ENCODE results near the gene IL19.

IL19 gene

DNA sequence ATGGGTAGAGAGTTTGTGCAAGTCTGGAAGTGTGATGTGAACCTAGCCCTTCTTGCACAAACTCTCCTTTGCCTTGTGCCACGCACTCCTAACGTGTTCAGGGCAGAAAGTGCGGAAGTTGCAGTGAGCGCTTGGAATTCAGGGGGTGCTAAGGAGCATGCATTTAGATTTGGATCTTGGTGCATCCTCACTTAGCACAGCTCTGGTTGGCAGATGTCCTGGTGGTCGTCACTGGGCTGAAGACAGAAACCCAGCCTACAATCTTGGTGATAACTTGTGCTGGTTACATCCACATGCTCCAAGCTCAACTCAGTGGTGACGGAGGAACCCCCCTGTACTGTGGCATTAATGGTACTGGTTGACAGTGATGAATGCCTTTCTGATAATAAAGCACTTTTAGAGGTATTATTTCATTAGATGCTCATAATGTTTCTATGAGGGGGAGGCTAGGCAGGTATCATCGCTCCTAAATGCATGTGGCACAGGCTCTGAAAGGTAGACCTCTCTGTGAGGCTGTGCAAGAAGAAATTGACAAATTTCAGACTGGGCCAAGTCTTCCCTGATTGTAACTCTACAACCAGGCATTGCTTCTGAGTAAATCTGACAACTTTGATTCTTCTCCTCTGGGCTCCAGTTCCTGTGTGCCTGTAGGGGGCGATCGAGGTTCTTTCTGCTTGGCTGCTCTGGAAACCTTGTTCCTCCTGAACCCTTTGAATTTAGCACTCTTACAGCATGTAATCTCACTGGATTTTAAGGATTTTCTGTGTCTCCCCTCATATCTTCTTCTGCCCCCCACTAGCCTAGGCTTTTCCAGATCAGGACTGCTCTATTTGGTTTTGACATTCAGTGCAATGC, 45.2 kb upstream of the IL19 start:
- DNase-seq (ENCODE audit: low spot score): peak; percentile 77
- in situ Hi-C loops (cut with MboI; ENCODE audit: low sequenced_read_pairs, unreplicated experiment): no loop called here
- TF ChIP-seq, protein P1, sequence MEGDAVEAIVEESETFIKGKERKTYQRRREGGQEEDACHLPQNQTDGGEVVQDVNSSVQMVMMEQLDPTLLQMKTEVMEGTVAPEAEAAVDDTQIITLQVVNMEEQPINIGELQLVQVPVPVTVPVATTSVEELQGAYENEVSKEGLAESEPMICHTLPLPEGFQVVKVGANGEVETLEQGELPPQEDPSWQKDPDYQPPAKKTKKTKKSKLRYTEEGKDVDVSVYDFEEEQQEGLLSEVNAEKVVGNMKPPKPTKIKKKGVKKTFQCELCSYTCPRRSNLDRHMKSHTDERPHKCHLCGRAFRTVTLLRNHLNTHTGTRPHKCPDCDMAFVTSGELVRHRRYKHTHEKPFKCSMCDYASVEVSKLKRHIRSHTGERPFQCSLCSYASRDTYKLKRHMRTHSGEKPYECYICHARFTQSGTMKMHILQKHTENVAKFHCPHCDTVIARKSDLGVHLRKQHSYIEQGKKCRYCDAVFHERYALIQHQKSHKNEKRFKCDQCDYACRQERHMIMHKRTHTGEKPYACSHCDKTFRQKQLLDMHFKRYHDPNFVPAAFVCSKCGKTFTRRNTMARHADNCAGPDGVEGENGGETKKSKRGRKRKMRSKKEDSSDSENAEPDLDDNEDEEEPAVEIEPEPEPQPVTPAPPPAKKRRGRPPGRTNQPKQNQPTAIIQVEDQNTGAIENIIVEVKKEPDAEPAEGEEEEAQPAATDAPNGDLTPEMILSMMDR (IDR thresholded peaks at IDR 0.05; ENCODE audit: borderline replicate concordance, control extremely low read depth, extremely low read depth, insufficient read depth, missing control alignments): peak; percentile 54

DNA sequence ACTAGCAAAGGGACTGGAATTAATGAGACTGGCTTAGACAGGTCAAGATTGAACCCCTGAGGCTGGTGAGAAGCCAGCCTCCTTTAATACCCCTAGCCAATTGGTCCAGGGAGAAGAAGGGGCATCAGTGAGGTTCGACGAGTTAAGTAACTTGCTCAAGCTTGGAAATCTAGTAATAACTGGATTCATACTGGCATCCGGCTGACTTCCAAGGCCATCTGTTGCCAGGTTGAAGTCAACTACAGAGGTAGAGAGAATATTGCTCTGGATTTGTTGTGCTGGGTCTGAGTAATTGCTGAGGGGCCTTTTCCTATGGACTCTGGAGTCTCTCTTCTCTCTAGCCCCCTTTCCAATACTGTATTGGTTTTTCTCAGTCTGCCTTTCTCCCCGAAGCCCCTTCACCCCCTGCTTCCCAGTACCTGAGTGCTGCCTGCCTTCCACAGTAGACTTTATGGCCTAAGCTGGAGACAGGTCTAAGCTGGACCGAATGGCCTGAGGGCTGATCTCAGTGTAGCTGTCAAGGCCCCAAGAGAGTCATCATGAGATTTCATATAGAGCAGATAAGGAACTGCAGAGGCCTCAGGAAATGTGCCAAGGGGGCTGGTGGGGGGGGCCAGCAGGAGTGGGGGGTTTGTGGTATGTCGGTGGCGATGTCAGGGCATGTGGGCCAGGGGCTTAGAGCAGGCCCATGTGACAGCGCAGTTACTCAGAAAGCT, 42.4 kb upstream of the IL19 start:
- DNase-seq (ENCODE audit: low spot score): no peak
- in situ Hi-C loops (cut with MboI; ENCODE audit: low sequenced_read_pairs, unreplicated experiment): no loop called here
- TF ChIP-seq, protein P1 (IDR thresholded peaks at IDR 0.05; ENCODE audit: borderline replicate concordance, control extremely low read depth, extremely low read depth, insufficient read depth, missing control alignments): no peak

DNA sequence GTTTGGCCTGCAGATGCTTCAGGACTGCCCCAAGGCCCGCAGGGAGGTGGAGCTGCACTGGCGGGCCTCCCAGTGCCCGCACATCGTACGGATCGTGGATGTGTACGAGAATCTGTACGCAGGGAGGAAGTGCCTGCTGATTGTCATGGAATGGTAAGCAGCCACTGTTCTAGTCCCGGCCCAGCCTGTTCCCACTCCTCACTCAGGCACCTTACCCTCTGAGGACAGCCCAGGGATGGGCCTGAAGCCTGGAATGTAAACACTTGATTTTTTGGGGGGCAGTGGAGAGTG, 41.9 kb upstream of the IL19 start:
- TF ChIP-seq, protein P1 (IDR thresholded peaks at IDR 0.05; ENCODE audit: borderline replicate concordance, control extremely low read depth, extremely low read depth, insufficient read depth, missing control alignments): no peak
- DNase-seq (ENCODE audit: low spot score): no peak
- in situ Hi-C loops (cut with MboI; ENCODE audit: low sequenced_read_pairs, unreplicated experiment): no loop called here

DNA sequence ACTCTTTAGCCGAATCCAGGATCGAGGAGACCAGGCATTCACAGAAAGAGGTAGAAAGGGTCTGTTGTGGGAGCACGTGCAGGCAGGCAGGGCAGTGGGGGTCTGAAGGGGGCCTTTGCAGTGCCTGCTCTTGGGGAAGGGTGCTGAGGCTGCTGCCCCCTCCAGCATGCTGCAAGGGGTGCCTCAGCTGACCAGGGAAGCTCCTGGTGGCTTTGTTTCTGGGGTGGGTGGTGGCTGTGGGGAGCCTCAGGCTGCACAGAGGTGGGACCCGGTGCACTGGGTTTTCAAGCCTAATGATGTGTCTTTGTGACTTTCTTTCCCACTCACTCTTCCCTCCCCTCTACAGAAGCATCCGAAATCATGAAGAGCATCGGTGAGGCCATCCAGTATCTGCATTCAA, 41.5 kb upstream of the IL19 start:
- in situ Hi-C loops (cut with MboI; ENCODE audit: low sequenced_read_pairs, unreplicated experiment): no loop called here
- TF ChIP-seq, protein P1 (IDR thresholded peaks at IDR 0.05; ENCODE audit: borderline replicate concordance, control extremely low read depth, extremely low read depth, insufficient read depth, missing control alignments): no peak
- DNase-seq (ENCODE audit: low spot score): no peak

DNA sequence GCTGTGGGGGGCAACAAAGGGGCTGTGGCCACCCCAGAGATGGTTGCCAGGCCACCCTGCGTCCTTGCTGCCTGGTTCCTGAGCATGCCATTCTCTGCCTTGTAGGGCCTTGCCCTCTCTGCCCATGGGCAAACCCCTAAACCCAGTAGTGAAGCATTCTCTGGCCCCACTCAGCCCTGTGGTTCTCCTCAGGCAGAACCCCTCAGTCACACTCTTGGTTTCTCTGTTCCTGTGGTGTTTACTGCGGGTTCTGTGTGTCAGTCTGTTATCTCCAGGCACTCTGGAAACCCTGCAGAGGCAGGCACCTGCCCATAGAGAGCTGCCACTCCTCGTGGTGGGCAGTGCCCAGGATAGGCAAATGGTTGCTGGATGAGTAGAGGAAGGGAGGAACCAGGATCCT, 41.1 kb upstream of the IL19 start:
- TF ChIP-seq, protein P1 (IDR thresholded peaks at IDR 0.05; ENCODE audit: borderline replicate concordance, control extremely low read depth, extremely low read depth, insufficient read depth, missing control alignments): no peak
- DNase-seq (ENCODE audit: low spot score): no peak
- in situ Hi-C loops (cut with MboI; ENCODE audit: low sequenced_read_pairs, unreplicated experiment): no loop called here

DNA sequence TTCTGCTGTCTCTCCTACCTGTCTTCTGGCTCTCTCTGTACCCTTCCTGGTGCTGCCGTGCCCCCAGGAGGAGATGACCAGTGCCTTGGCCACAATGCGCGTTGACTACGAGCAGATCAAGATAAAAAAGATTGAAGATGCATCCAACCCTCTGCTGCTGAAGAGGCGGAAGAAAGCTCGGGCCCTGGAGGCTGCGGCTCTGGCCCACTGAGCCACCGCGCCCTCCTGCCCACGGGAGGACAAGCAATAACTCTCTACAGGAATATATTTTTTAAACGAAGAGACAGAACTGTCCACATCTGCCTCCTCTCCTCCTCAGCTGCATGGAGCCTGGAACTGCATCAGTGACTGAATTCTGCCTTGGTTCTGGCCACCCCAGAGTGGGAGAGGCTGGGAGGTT, 38.1 kb upstream of the IL19 start:
- in situ Hi-C loops (cut with MboI; ENCODE audit: low sequenced_read_pairs, unreplicated experiment): no loop called here
- TF ChIP-seq, protein P1 (IDR thresholded peaks at IDR 0.05; ENCODE audit: borderline replicate concordance, control extremely low read depth, extremely low read depth, insufficient read depth, missing control alignments): no peak
- DNase-seq (ENCODE audit: low spot score): no peak
